Measurements from ENCODE around the gene KANSL2. TPM values are rescaled to one million over a fixed set of nuclear protein-coding genes. Genes with fewer than 3 reads are reported as not detected.

Gene KANSL2
- total RNA-seq, 4 donors from 2014 or later = 58.4 to 101 (median 69.4) TPM

Small RNA genes within 50 kb of the gene (small RNA-seq; reads per million reads assigned to genes)
- gene MIR1291 (not detected), gene SNORA2A (1.8 reads per million, percentile 56 among the genes with 10 or more reads in this experiment), gene SNORA2B (1.5 reads per million, percentile 46 among the genes with 10 or more reads in this experiment), gene SNORA2C (0.38 reads per million)

Other genes with a start within 250 kb of the KANSL2 start
- gene ANP32D, start 209.7 kb downstream of the KANSL2 start, total RNA-seq = under 1 TPM in 1 of 4 donors, not detected in 3; 0.39 TPM
- 1 to 10 TPM in 1 of 4 donors, not detected in 3; 1.3 TPM for gene C12orf54, start 199.7 kb downstream of the KANSL2 start, total RNA-seq
- under 1 TPM in 1 of 4 donors, not detected in 3; 0.78 TPM for gene OR8S1, start 156.6 kb downstream of the KANSL2 start, total RNA-seq
- gene LALBA, start 112.2 kb downstream of the KANSL2 start, total RNA-seq = not detected
- gene CCNT1, start 34.5 kb upstream of the KANSL2 start, total RNA-seq = 10 to 100 TPM; 21.3 to 32.1 (median 24.9) TPM
- 10 to 100 TPM; 53.3 to 74.7 (median 57.1) TPM for gene ADCY6, start 106.9 kb upstream of the KANSL2 start, total RNA-seq
- gene CACNB3, start 136.3 kb upstream of the KANSL2 start, total RNA-seq = 10 to 100 TPM in 3 of 4 donors, 1 to 10 TPM in 1; 9.8 to 31.2 (median 20.7) TPM
- gene DDX23, start 169.9 kb upstream of the KANSL2 start, total RNA-seq = 10 to 100 TPM; 40.9 to 73.7 (median 49.8) TPM
- 1 to 10 TPM in 1 of 4 donors, not detected in 3; 1.8 TPM for gene RND1, start 183.6 kb upstream of the KANSL2 start, total RNA-seq
- 10 to 100 TPM in 2 of 4 donors, 1 to 10 TPM in 2; 6.1 to 13.6 (median 10.7) TPM for gene FKBP11, start 243.3 kb upstream of the KANSL2 start, total RNA-seq